ENCODE results near the gene DRAM1. TPM values are rescaled to one million over a fixed set of nuclear protein-coding genes. Genes with fewer than 3 reads are reported as not detected.

The DRAM1 gene
- total RNA-seq, 1 experiment from 2014 or later, result 6.9 TPM

DNA sequence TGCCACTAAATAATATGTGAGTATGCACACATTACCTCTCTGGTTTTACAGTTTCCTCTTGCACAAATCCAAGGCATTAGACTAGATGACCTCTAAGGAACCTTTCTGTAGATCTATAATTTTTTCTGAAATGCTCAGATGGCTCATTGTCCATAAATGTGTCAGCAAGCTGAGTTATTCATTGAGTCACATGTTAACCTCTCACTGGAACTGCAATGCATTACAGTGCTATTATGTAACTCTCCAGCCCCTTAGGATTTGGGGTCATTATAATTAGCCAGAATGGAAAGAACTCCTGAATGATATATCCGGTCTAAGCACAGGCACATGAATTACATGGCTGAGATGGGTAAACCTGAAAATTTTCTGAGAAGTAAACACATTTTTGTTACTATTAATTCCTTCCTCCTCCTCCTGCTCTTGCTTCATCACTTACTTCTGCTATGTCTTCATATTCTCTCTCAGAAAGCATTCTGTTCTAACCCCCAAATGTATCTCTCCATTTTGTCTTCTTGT is 20.3 kb upstream of the DRAM1 start (continued):
- TF ChIP-seq, protein P1, sequence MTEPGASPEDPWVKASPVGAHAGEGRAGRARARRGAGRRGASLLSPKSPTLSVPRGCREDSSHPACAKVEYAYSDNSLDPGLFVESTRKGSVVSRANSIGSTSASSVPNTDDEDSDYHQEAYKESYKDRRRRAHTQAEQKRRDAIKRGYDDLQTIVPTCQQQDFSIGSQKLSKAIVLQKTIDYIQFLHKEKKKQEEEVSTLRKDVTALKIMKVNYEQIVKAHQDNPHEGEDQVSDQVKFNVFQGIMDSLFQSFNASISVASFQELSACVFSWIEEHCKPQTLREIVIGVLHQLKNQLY (CRISPR knock-in tag; IDR thresholded peaks at IDR 0.05), result no peak
- no peak for TF ChIP-seq CBFB (CRISPR knock-in tag; IDR thresholded peaks at IDR 0.05; ENCODE audit: low read depth)
- TF ChIP-seq, protein P2, sequence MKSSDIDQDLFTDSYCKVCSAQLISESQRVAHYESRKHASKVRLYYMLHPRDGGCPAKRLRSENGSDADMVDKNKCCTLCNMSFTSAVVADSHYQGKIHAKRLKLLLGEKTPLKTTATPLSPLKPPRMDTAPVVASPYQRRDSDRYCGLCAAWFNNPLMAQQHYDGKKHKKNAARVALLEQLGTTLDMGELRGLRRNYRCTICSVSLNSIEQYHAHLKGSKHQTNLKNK (CRISPR knock-in tag; IDR thresholded peaks at IDR 0.05), result no peak

DNA sequence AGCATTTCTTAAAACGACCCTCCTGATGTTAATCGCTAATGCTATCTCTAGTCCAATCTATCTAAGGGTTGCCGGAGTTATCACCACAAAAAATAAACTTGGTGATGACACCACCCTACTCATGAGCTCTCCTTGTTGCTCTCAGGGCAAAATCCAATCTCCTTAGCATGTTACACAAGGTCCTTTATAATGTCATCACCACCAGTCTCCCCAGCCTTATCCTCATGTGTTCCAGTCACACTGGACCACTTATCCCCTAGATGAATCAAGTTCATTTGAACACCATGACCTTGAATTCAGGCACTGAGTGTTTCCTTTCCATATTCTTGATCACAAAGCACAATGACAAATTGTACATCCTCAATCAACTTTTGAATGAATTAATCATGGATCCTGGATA is 19.0 kb upstream of the DRAM1 start:
- DNase-seq (ENCODE audit: low spot score) (no peak), ATAC-seq (no peak)
- CTCF ChIA-PET, result no interaction called here
- no peak for TF ChIP-seq SMAD4 (CRISPR knock-in tag; IDR thresholded peaks at IDR 0.05)
- TF ChIP-seq, protein P3, sequence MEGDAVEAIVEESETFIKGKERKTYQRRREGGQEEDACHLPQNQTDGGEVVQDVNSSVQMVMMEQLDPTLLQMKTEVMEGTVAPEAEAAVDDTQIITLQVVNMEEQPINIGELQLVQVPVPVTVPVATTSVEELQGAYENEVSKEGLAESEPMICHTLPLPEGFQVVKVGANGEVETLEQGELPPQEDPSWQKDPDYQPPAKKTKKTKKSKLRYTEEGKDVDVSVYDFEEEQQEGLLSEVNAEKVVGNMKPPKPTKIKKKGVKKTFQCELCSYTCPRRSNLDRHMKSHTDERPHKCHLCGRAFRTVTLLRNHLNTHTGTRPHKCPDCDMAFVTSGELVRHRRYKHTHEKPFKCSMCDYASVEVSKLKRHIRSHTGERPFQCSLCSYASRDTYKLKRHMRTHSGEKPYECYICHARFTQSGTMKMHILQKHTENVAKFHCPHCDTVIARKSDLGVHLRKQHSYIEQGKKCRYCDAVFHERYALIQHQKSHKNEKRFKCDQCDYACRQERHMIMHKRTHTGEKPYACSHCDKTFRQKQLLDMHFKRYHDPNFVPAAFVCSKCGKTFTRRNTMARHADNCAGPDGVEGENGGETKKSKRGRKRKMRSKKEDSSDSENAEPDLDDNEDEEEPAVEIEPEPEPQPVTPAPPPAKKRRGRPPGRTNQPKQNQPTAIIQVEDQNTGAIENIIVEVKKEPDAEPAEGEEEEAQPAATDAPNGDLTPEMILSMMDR (IDR thresholded peaks at IDR 0.05), result no peak
- TF ChIP-seq, protein P4, sequence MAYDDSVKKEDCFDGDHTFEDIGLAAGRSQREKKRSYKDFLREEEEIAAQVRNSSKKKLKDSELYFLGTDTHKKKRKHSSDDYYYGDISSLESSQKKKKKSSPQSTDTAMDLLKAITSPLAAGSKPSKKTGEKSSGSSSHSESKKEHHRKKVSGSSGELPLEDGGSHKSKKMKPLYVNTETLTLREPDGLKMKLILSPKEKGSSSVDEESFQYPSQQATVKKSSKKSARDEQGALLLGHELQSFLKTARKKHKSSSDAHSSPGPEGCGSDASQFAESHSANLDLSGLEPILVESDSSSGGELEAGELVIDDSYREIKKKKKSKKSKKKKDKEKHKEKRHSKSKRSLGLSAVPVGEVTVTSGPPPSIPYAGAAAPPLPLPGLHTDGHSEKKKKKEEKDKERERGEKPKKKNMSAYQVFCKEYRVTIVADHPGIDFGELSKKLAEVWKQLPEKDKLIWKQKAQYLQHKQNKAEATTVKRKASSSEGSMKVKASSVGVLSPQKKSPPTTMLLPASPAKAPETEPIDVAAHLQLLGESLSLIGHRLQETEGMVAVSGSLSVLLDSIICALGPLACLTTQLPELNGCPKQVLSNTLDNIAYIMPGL (CRISPR knock-in tag; IDR thresholded peaks at IDR 0.05), result no peak
- no peak for TF ChIP-seq ZNF138 (CRISPR knock-in tag; conservative IDR thresholded peaks at IDR 0.05)
- TF ChIP-seq KAT7 (CRISPR knock-in tag; IDR thresholded peaks at IDR 0.05; ENCODE audit: borderline replicate concordance), result no peak
- TF ChIP-seq GABPB1 (CRISPR knock-in tag; IDR thresholded peaks at IDR 0.05), result no peak
- TF ChIP-seq, protein P5, sequence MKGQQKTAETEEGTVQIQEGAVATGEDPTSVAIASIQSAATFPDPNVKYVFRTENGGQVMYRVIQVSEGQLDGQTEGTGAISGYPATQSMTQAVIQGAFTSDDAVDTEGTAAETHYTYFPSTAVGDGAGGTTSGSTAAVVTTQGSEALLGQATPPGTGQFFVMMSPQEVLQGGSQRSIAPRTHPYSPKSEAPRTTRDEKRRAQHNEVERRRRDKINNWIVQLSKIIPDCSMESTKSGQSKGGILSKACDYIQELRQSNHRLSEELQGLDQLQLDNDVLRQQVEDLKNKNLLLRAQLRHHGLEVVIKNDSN (CRISPR knock-in tag; IDR thresholded peaks at IDR 0.05), result no peak
- no peak for TF ChIP-seq ZNF263 (CRISPR knock-in tag; IDR thresholded peaks at IDR 0.05; ENCODE audit: low read depth)
- TF ChIP-seq CREM (CRISPR knock-in tag; IDR thresholded peaks at IDR 0.05), result no peak
- TF ChIP-seq ELF4 (CRISPR knock-in tag; IDR thresholded peaks at IDR 0.05; ENCODE audit: low read depth), result no peak
- no peak for TF ChIP-seq ZNF671 (CRISPR knock-in tag; IDR thresholded peaks at IDR 0.05)
- TF ChIP-seq, protein P1 (CRISPR knock-in tag; IDR thresholded peaks at IDR 0.05), result no peak
- TF ChIP-seq, protein P6, sequence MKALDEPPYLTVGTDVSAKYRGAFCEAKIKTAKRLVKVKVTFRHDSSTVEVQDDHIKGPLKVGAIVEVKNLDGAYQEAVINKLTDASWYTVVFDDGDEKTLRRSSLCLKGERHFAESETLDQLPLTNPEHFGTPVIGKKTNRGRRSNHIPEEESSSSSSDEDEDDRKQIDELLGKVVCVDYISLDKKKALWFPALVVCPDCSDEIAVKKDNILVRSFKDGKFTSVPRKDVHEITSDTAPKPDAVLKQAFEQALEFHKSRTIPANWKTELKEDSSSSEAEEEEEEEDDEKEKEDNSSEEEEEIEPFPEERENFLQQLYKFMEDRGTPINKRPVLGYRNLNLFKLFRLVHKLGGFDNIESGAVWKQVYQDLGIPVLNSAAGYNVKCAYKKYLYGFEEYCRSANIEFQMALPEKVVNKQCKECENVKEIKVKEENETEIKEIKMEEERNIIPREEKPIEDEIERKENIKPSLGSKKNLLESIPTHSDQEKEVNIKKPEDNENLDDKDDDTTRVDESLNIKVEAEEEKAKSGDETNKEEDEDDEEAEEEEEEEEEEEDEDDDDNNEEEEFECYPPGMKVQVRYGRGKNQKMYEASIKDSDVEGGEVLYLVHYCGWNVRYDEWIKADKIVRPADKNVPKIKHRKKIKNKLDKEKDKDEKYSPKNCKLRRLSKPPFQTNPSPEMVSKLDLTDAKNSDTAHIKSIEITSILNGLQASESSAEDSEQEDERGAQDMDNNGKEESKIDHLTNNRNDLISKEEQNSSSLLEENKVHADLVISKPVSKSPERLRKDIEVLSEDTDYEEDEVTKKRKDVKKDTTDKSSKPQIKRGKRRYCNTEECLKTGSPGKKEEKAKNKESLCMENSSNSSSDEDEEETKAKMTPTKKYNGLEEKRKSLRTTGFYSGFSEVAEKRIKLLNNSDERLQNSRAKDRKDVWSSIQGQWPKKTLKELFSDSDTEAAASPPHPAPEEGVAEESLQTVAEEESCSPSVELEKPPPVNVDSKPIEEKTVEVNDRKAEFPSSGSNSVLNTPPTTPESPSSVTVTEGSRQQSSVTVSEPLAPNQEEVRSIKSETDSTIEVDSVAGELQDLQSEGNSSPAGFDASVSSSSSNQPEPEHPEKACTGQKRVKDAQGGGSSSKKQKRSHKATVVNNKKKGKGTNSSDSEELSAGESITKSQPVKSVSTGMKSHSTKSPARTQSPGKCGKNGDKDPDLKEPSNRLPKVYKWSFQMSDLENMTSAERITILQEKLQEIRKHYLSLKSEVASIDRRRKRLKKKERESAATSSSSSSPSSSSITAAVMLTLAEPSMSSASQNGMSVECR (CRISPR knock-in tag; IDR thresholded peaks at IDR 0.05; ENCODE audit: borderline replicate concordance), result no peak
- TF ChIP-seq, protein P7, sequence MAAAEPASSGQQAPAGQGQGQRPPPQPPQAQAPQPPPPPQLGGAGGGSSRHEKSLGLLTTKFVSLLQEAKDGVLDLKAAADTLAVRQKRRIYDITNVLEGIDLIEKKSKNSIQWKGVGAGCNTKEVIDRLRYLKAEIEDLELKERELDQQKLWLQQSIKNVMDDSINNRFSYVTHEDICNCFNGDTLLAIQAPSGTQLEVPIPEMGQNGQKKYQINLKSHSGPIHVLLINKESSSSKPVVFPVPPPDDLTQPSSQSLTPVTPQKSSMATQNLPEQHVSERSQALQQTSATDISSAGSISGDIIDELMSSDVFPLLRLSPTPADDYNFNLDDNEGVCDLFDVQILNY (CRISPR knock-in tag; IDR thresholded peaks at IDR 0.05), result no peak
- TF ChIP-seq NFATC4 (CRISPR knock-in tag; IDR thresholded peaks at IDR 0.05), result no peak
- TF ChIP-seq, protein P8, sequence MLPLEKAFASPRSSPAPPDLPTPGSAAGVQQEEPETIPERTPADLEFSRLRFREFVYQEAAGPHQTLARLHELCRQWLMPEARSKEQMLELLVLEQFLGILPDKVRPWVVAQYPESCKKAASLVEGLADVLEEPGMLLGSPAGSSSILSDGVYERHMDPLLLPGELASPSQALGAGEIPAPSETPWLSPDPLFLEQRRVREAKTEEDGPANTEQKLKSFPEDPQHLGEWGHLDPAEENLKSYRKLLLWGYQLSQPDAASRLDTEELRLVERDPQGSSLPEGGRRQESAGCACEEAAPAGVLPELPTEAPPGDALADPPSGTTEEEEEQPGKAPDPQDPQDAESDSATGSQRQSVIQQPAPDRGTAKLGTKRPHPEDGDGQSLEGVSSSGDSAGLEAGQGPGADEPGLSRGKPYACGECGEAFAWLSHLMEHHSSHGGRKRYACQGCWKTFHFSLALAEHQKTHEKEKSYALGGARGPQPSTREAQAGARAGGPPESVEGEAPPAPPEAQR (CRISPR knock-in tag; IDR thresholded peaks at IDR 0.05), result no peak
- no peak overlapping the region for H3K27ac Mint-ChIP-seq
- H3K36me3 Mint-ChIP-seq, result no peaks in the 10 kb centered on the region
- POLR2A ChIA-PET, result no interaction called here
- no peaks in the 10 kb centered on the region for H3K27me3 Mint-ChIP-seq (ENCODE audit: low read depth)
- H3K4me1 Mint-ChIP-seq, result peaks cover 9% of the 10 kb centered on the region
- H3K4me3 Mint-ChIP-seq, result no peak overlapping the region
- H3K9me3 Mint-ChIP-seq, result peaks cover 3% of the 10 kb centered on the region; the same call in 1 of the 2 replicates

Measured in WTC11 (cell line).